Gastroesophageal sphincter (tissue), 4 donors: ENCODE results near the gene GTPBP2. TPM values are rescaled to one million over a fixed set of nuclear protein-coding genes. Genes with fewer than 3 reads are reported as not detected.

Source experiments
- ATAC-seq: fragments of 150-250 bp; one replicate; pipeline ENCODE4 v1.9.1; 2016; ENCODE audit warnings: mild to moderate bottlenecking, moderate library complexity
- H3K27ac ChIP-seq, 4 donors: fragments of 200-600 bp; sonication (generic) in 3 of 4; 1 replicate in 3 of 4; 2 replicates in 1 of 4; pipeline ENCODE4 v1.5.1; 2016 to 2019
- H3K27me3 ChIP-seq: fragments of 200-600 bp; sonication (generic); one replicate; pipeline ENCODE4 v1.5.1; 2019
- H3K36me3 ChIP-seq, 2 donors: fragments of 200-600 bp; sonication (generic); one replicate each; pipeline ENCODE4 v1.5.1; 2019; ENCODE audit warnings: control low read depth in 1 of 2
- H3K4me1 ChIP-seq, 3 donors: fragments of 200-600 bp; sonication (generic); 1 replicate in 2 of 3; 2 replicates in 1 of 3; pipeline ENCODE4 v1.5.1; 2016 to 2019; ENCODE audit warnings: control low read depth in 2 of 3
- H3K4me3 ChIP-seq, 2 donors: fragments of 200-600 bp; sonication (generic); one replicate each; pipeline ENCODE4 v1.5.1; 2019; ENCODE audit warnings: mild to moderate bottlenecking in 1 of 2, moderate library complexity in 1 of 2
- H3K9me3 ChIP-seq, 3 donors: fragments of 200-600 bp; sonication (generic); one replicate each; pipeline ENCODE4 v1.5.1; 2017 to 2019; ENCODE audit warnings: control low read depth in 2 of 3
- CTCF ChIP-seq, 4 experiments: fragments of 200-600 bp in 2 of 4; fragments of 450-650 bp in 2 of 4; sonication (generic) in 1 of 4; IDR thresholded peaks; one replicate each; pipeline ENCODE4 v1.5.1; 2017 to 2019; ENCODE audit warnings: antibody characterized with exemption in 4 of 4, mild to moderate bottlenecking in 2 of 4, moderate library complexity in 2 of 4
- EP300 ChIP-seq: sonication (generic); formaldehyde crosslinking; IDR thresholded peaks from one replicate; pipeline ENCODE4 v1.6.1; 2017; ENCODE audit warnings: antibody characterized with exemption, mild to moderate bottlenecking
- POLR2A ChIP-seq, 2 donors: fragments of 450-650 bp; IDR thresholded peaks; one replicate each; pipeline ENCODE4 v1.6.1; 2017; ENCODE audit warnings: antibody characterized with exemption in 2 of 2, mild to moderate bottlenecking in 2 of 2, moderate library complexity in 1 of 2
- POLR2AphosphoS5 ChIP-seq: sonication (generic); formaldehyde crosslinking; IDR thresholded peaks from one replicate; pipeline ENCODE4 v1.6.1; 2017; ENCODE audit warnings: antibody characterized with exemption
- WGBS, 2 donors: methylation state at CpG; one replicate each; pipeline ENCODE4 v1.1.5; 2018; ENCODE audit warnings: low coverage in 1 of 2; 5-methylcytosine and 5-hydroxymethylcytosine counted together
- total RNA-seq, 4 donors: library from RNA; depleted of rRNA; stranded (reverse); fragments of >200 nt; gene quantifications; one replicate each; pipeline ENCODE4 v1.1.0, GENCODE V29; 2016

GTPBP2 gene
- total RNA-seq, 4 donors from 2014 or later: 28.8 to 44.5 (median 31.4) TPM

GRCh38 chr6:43630980-43631619, 2.0 kb upstream of the GTPBP2 start:
- H3K4me3 ChIP-seq: no peak overlapping the region
- H3K27me3 ChIP-seq: no peaks in the 10 kb centered on the region
- TF ChIP-seq CTCF (IDR thresholded peaks at IDR 0.05) (no peak), POLR2AphosphoS5 (no peak), EP300 (no peak), POLR2A (IDR thresholded peaks at IDR 0.05) (no peak)
- peaks cover 0 to under 1% of the 10 kb centered on the region in 2 donors for H3K36me3 ChIP-seq
- 100% methylated on average over 1 of the region's 1 CpG for WGBS, 2 donors
- ATAC-seq: no peak
- H3K27ac ChIP-seq: peak overlapping the region in 3 of 4 donors; percentile 45 to 99 (median 97)
- no peaks in the 10 kb centered on the region for H3K9me3 ChIP-seq
- H3K4me1 ChIP-seq: peaks cover 0 to 44% (median 12%) of the 10 kb centered on the region in 3 donors

GRCh38 chr6:43629505-43630300, 639 bp upstream of the GTPBP2 start:
- Histone ChIP-seq H3K27ac (peak overlapping the region; percentile 88 to 99 (median 97)), H3K27me3 (no peaks in the 10 kb centered on the region), H3K36me3 (peaks cover 0 to 15% of the 10 kb centered on the region in 2 donors), H3K9me3 (no peaks in the 10 kb centered on the region), H3K4me1 (peaks cover 0 to 44% (median 12%) of the 10 kb centered on the region in 3 donors), H3K4me3 (peak overlapping the region; percentile 73 to 99)
- peak; percentile 88 for ATAC-seq
- 0 to 1% methylated on average over 1 to 15 of the region's 41 CpGs for WGBS, 2 donors
- TF ChIP-seq POLR2AphosphoS5 (peak; percentile 80), CTCF (IDR thresholded peaks at IDR 0.05) (no peak), POLR2A (IDR thresholded peaks at IDR 0.05) (peak; percentile 47 to 54)

GRCh38 chr6:43628393-43629103, 516 bp downstream of the GTPBP2 start:
- no peak for TF ChIP-seq POLR2AphosphoS5
- peak in 1 of 2 donors; percentile 23 for TF ChIP-seq POLR2A (IDR thresholded peaks at IDR 0.05)
- H3K9me3 ChIP-seq: no peaks in the 10 kb centered on the region
- H3K4me3 ChIP-seq: peak overlapping the region; percentile 73 to 99
- 2% methylated on average over 11 of the region's 25 CpGs; no CpG with 5 or more reads in 1 of the 2 donors for WGBS, 2 donors
- peaks cover 0 to 26% of the 10 kb centered on the region in 2 donors for H3K36me3 ChIP-seq
- peak overlapping the region; percentile 85 to 99 (median 97) for H3K27ac ChIP-seq
- H3K27me3 ChIP-seq: no peaks in the 10 kb centered on the region
- no peak for ATAC-seq
- H3K4me1 ChIP-seq: peaks cover 0 to 44% (median 12%) of the 10 kb centered on the region in 3 donors

GRCh38 chr6:43627008-43627825, 1.8 kb downstream of the GTPBP2 start:
- H3K4me1 ChIP-seq: peaks cover 0 to 44% (median 12%) of the 10 kb centered on the region in 3 donors
- H3K9me3 ChIP-seq: no peaks in the 10 kb centered on the region
- TF ChIP-seq POLR2AphosphoS5 (peak; percentile 24), EP300 (no peak)
- H3K27ac ChIP-seq: peak overlapping the region in 3 of 4 donors; percentile 97 to 99 (median 97)
- ATAC-seq: peak; percentile 16
- peak overlapping the region in 1 of 2 donors; percentile 4 for H3K4me3 ChIP-seq
- no peaks in the 10 kb centered on the region for H3K27me3 ChIP-seq
- H3K36me3 ChIP-seq: peaks cover 0 to 40% of the 10 kb centered on the region in 2 donors
- WGBS, 2 donors: 64% methylated on average over 5 of the region's 5 CpGs; no CpG with 5 or more reads in 1 of the 2 donors

GRCh38 chr6:43625393-43625992, 3.6 kb downstream of the GTPBP2 start:
- ATAC-seq: no peak
- Histone ChIP-seq H3K4me1 (peaks cover 0 to 39% (median 11%) of the 10 kb centered on the region in 3 donors), H3K27ac (no peak overlapping the region), H3K27me3 (no peaks in the 10 kb centered on the region), H3K36me3 (peaks cover 0 to 57% of the 10 kb centered on the region in 2 donors), H3K4me3 (no peak overlapping the region), H3K9me3 (no peaks in the 10 kb centered on the region)
- no peak for TF ChIP-seq POLR2A (IDR thresholded peaks at IDR 0.05)
- TF ChIP-seq EP300: no peak
- TF ChIP-seq POLR2AphosphoS5: no peak
- TF ChIP-seq CTCF (IDR thresholded peaks at IDR 0.05): no peak
- WGBS, 2 donors: 96 to 100% methylated on average over 1 to 8 of the region's 16 CpGs
